Measurements from ENCODE around the gene GIPC2. TPM values are rescaled to one million over a fixed set of nuclear protein-coding genes. Genes with fewer than 3 reads are reported as not detected.

The GIPC2 gene
- total and polyA plus RNA-seq, 10 of the 15 experiments (the other 5 are each of a cell fraction or from before 2014, with no cell fraction given) = 0.03 to 0.23 (median 0.06) TPM; not detected in 2

DNA sequence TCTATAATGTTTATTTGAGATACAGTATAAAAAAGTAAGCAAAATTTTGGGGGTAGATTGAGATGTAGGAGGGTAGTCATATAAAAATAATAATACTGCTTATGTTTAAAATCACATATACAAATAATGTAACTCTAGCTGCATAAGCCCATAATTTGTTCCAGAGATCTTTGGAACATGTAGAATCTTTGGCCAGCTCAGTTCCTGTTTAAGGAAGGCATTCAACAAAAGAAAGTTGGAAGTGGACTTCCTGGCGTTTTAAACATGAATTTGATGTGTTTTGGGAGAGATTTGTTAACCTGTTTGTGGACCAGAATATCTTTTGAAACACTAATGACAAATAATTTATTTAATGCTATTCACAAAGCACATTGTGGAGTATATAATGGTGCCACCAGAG, 27.7 kb downstream of the GIPC2 start:
- POLR2A ChIA-PET = no interaction called here

More for the DNA sequence above, 27.7 kb downstream of the GIPC2 start:
- Histone ChIP-seq H3K27ac (ENCODE audit: control insufficient read depth, insufficient read depth) (no peak overlapping the region), H3K4me2 (ENCODE audit: control insufficient read depth, insufficient read depth) (no peak overlapping the region), H3K36me3 (ENCODE audit: control insufficient read depth in 2 of 2, insufficient read depth in 2 of 2, low read length in 1 of 2) (no peaks in the 10 kb centered on the region), H3K4me1 (ENCODE audit: control insufficient read depth, insufficient read depth, low read length) (no peaks in the 10 kb centered on the region), H4K20me1 (ENCODE audit: control insufficient read depth, insufficient read depth) (no peaks in the 10 kb centered on the region), H3K4me3 (no peak overlapping the region), H3K9me3 (replicated peaks; ENCODE audit: control insufficient read depth, insufficient read depth, low read length) (no peaks in the 10 kb centered on the region), H3K9ac (ENCODE audit: control insufficient read depth, insufficient read depth, low read length) (no peak overlapping the region), H3K27me3 (replicated peaks in 1 of 2; ENCODE audit: control insufficient read depth in 2 of 2, insufficient read depth in 2 of 2, low read length in 1 of 2) (no peaks in the 10 kb centered on the region; a peak in 2 of 4 replicates), H3K79me2 (ENCODE audit: control insufficient read depth, insufficient read depth, low read length) (no peaks in the 10 kb centered on the region), H2AFZ (ENCODE audit: control insufficient read depth, low read depth, low read length) (no peak overlapping the region)
- intact Hi-C loops (cut with micrococcal nuclease; ENCODE audit: unreplicated experiment) (no loop called here), in situ Hi-C loops (cut with MboI) (no loop called here)
- BruUV-seq (replicated peaks) = no TSS peak
- ATAC-seq (no peak), FAIRE-seq (no peak), DNase-seq (ENCODE audit: low read depth, low spot score) (no peak)
- ChIA-PET RAD21 (ENCODE audit: unreplicated experiment) (no interaction called here), CTCF (no interaction called here), SMC1A (ENCODE audit: uncharacterized antibody, unreplicated experiment) (no interaction called here)
- TF ChIP-seq DPF2 (IDR thresholded peaks at IDR 0.05) (no peak), ESRRA (IDR thresholded peaks at IDR 0.05; ENCODE audit: low read length) (no peak), JUNB (IDR thresholded peaks at IDR 0.05) (no peak), RCOR1 (conservative IDR thresholded peaks at IDR 0.05; ENCODE audit: low read depth, low read length) (no peak), MTA3 (IDR thresholded peaks at IDR 0.05; ENCODE audit: borderline replicate concordance, low read length) (no peak), CEBPZ (IDR thresholded peaks at IDR 0.05; ENCODE audit: low read depth, low read length) (no peak), NFYA (IDR thresholded peaks at IDR 0.05; ENCODE audit: borderline replicate concordance, low read depth, low read length) (no peak), SREBF1 (IDR thresholded peaks at IDR 0.05; ENCODE audit: low read length) (no peak)
- TF ChIP-seq, protein P1, sequence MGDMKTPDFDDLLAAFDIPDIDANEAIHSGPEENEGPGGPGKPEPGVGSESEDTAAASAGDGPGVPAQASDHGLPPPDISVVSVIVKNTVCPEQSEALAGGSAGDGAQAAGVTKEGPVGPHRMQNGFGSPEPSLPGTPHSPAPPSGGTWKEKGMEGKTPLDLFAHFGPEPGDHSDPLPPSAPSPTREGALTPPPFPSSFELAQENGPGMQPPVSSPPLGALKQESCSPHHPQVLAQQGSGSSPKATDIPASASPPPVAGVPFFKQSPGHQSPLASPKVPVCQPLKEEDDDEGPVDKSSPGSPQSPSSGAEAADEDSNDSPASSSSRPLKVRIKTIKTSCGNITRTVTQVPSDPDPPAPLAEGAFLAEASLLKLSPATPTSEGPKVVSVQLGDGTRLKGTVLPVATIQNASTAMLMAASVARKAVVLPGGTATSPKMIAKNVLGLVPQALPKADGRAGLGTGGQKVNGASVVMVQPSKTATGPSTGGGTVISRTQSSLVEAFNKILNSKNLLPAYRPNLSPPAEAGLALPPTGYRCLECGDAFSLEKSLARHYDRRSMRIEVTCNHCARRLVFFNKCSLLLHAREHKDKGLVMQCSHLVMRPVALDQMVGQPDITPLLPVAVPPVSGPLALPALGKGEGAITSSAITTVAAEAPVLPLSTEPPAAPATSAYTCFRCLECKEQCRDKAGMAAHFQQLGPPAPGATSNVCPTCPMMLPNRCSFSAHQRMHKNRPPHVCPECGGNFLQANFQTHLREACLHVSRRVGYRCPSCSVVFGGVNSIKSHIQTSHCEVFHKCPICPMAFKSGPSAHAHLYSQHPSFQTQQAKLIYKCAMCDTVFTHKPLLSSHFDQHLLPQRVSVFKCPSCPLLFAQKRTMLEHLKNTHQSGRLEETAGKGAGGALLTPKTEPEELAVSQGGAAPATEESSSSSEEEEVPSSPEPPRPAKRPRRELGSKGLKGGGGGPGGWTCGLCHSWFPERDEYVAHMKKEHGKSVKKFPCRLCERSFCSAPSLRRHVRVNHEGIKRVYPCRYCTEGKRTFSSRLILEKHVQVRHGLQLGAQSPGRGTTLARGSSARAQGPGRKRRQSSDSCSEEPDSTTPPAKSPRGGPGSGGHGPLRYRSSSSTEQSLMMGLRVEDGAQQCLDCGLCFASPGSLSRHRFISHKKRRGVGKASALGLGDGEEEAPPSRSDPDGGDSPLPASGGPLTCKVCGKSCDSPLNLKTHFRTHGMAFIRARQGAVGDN (IDR thresholded peaks at IDR 0.05) = no peak
- 0% methylated on average over 1 of the region's 1 CpG for WGBS (ENCODE audit: insufficient coverage, insufficient replicate concordance, low lambda C conversion rate, missing lambda C conversion rate)

Data from GM12878 (cell line).